ENCODE measurements around the gene RIIAD1. TPM values are rescaled to one million over a fixed set of nuclear protein-coding genes. Genes with fewer than 3 reads are reported as not detected.

RIIAD1 gene
- total RNA-seq, 1 donor from 2014 or later = not detected

Other genes starting within 250 kb of the RIIAD1 start
- 9.3 TPM for gene CGN, start 210.1 kb upstream of the RIIAD1 start, total RNA-seq
- gene TUFT1, start 181.2 kb upstream of the RIIAD1 start, total RNA-seq = 36.6 TPM
- 16.4 TPM for gene SNX27, start 109.5 kb upstream of the RIIAD1 start, total RNA-seq
- not detected for gene CELF3, start 4.7 kb upstream of the RIIAD1 start, total RNA-seq
- gene MRPL9, start 42.0 kb downstream of the RIIAD1 start, total RNA-seq = 72.0 TPM
- 2.2 TPM for gene TDRKH, start 69.0 kb downstream of the RIIAD1 start, total RNA-seq
- not detected for gene LINGO4, start 83.9 kb downstream of the RIIAD1 start, total RNA-seq
- gene RORC, start 110.3 kb downstream of the RIIAD1 start, total RNA-seq = 1.2 TPM
- gene C2CD4D, start 118.3 kb downstream of the RIIAD1 start, total RNA-seq = 0.24 TPM
- gene THEM5, start 132.2 kb downstream of the RIIAD1 start, total RNA-seq = 0.32 TPM
- gene THEM4, start 188.0 kb downstream of the RIIAD1 start, total RNA-seq = 4.8 TPM

Data from esophagus mucosa (tissue), 1 donor.